GM12864 (cell line): ENCODE data around the gene UBE2U.

Experiments used
- DNase-seq: peaks from one replicate; pipeline ENCODE4 v3.0.0-alpha.2; 2011; ENCODE audit warnings: low read depth
- H3K4me3 ChIP-seq: 2 replicates; pipeline ENCODE4 v1.5.1; 2011; ENCODE audit warnings: mild to moderate bottlenecking, low read depth, low read length, control low read depth
- TF ChIP-seq, protein P1 (sequence below): IDR thresholded peaks from 2 replicates; pipeline ENCODE4 v1.5.1; 2011; ENCODE audit warnings: low read depth, mild to moderate bottlenecking, moderate library complexity, low read length, control low read depth, inconsistent platforms; ENCODE audit errors: missing control alignments

Gene UBE2U

DNA sequence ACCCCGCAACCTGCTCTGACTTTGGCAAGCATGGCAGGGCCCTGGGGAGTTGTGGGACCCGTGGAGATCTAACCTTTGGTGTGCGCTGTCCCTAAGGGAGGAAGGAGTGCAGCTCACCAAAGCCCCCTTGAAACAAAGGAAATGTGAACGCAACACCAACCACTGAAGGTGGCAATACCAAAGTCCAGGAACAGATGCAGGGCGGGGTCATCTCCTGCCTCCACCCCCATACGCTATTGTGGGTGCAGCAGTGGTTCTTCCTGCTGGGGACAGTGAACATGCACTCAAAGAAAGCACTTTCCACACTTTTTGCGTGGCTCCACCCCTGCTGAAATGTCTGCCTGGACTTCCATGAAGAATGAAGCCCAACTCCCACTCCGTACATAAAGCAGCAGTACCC, 93.0 kb downstream of the UBE2U start:
- no peak overlapping the region for H3K4me3 ChIP-seq
- no peak for DNase-seq
- TF ChIP-seq, protein P1, sequence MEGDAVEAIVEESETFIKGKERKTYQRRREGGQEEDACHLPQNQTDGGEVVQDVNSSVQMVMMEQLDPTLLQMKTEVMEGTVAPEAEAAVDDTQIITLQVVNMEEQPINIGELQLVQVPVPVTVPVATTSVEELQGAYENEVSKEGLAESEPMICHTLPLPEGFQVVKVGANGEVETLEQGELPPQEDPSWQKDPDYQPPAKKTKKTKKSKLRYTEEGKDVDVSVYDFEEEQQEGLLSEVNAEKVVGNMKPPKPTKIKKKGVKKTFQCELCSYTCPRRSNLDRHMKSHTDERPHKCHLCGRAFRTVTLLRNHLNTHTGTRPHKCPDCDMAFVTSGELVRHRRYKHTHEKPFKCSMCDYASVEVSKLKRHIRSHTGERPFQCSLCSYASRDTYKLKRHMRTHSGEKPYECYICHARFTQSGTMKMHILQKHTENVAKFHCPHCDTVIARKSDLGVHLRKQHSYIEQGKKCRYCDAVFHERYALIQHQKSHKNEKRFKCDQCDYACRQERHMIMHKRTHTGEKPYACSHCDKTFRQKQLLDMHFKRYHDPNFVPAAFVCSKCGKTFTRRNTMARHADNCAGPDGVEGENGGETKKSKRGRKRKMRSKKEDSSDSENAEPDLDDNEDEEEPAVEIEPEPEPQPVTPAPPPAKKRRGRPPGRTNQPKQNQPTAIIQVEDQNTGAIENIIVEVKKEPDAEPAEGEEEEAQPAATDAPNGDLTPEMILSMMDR = no peak

DNA sequence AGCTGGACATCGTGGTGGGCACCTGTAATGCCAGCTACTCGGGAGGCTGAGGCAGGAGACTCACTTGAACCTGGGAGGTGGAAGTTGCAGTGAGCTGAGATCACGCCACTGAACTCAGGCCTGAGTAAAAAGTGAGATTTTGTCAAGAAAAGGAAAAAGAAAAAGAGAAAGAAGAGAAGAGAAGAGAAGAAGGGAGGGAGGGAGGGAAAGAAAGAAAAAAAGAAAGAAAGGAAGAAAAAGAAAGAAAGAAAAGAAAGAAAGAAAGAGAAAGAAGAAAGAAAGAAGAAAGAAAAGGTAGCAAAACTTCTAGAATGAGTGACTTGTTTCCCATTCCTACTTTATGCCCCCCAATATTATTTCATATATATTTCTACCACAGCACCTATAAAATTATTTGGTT, 98.8 kb downstream of the UBE2U start:
- DNase-seq = no peak
- TF ChIP-seq, protein P1 = no peak
- no peak overlapping the region for H3K4me3 ChIP-seq

DNA sequence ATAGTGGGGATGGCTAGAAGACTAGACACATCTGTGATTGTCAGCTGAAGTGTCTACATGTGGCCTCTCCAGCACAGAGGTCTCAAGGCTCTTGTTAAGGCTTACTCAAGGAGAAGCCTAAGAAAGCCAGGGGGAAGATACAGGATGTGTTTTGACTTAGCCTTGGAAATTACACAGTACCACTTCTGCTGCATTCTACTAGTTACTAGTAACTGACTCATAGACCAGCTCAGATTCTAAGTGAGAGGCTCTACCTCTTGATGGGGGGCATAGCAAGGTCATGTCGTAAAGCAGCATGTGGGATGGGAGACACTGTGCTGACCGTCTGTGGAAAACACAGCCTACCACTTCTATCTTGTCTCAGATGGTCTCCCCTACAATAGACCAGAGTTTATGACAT, 99.5 kb downstream of the UBE2U start:
- no peak for DNase-seq
- TF ChIP-seq, protein P1 = no peak
- no peak overlapping the region for H3K4me3 ChIP-seq

DNA sequence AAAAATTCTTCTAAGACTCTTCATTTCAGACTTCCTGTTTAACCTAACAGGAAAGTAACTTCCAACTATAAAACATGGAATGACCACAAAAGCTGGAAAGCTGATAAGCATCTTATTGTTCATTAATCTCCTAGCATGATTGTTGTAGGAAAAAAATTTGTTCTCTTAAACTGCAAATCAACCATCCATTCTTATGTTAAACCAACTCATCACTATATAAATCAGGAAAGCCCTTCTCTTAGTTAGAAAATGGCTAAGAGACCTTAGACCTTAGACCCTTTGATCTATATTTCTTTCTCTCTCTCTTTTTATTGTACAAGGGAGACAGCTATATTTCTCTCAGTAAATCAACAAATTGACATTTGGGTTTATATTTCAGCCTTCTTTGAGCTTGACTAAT, 101.4 kb downstream of the UBE2U start:
- no peak overlapping the region for H3K4me3 ChIP-seq
- no peak for DNase-seq
- TF ChIP-seq, protein P1 = no peak

DNA sequence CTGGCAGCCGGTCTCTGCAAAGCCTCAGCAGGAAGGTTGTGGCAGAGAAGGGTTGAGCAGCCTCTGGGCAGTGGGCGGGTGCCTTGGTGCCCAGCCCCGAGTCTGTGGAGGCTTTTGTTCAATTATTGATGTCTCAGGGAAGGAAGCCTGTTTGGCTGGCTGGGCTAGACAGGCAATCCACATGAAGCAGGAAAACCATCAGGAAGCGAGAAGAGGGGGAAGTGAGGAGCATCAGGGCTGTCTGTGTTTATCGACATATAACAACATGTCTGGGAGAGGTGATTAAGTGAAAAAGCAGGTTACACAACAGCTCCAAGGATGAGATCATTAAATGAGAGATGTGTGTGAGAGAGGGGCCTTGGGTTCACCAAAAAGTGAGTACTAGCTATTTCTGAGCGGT, 105.4 kb downstream of the UBE2U start:
- H3K4me3 ChIP-seq = no peak overlapping the region
- DNase-seq = no peak
- TF ChIP-seq, protein P1 = no peak

DNA sequence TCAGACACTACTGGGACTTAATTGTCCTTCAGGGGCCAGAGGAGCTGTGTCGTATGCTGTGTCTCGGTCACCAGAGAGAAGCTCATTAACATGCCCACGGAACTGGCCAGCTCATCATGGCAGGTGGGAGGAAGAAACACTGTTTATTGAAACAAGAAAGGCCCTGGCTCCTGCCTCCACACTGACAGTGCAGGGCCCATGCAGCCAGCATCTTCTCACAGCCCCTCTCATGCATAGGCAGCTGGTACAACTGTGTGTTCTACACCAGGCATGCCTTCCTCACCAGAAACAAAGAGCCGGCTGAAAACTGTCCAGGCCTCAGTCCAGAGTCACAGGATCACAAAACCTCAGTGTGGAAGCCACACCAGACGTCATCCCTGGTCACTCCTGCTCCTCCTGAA, 106.0 kb downstream of the UBE2U start:
- no peak overlapping the region for H3K4me3 ChIP-seq
- TF ChIP-seq, protein P1 = no peak
- DNase-seq = no peak

DNA sequence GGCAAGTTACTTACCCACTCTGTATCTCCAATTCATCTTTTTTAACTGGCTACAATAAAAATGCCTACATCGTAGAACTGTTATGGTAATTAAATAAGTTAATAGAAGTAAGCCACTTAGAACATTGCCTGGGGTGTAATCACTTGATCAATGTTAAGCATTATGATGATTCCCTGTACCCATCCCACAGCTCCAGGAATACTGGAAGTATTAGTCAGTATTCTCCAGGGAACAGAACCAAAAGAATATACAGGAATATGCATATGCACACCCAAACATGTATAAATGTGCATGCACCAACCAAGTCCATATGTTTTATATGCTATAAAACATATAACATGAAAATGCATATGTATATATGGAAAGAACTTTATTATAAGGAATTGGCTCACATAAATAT, 107.3 kb downstream of the UBE2U start:
- TF ChIP-seq, protein P1 = no peak
- DNase-seq = no peak
- H3K4me3 ChIP-seq = no peak overlapping the region
